Measurements from ENCODE around the gene SIRT1. TPM values are rescaled to one million over a fixed set of nuclear protein-coding genes. Genes with fewer than 3 reads are reported as not detected.
"Not testable (repeated sequence)": the region's sequence is repeated elsewhere in the genome, so short reads cannot be mapped to it uniquely, and the experiment has no call there.

SIRT1 gene
- total and polyA plus RNA-seq, 2 of the 8 experiments (the other 6 are each of a cell fraction or from before 2014, with no cell fraction given), result 22.6 to 70.9 TPM

GRCh38 chr10:67965456-67965855 lies 81.0 kb downstream of the SIRT1 start (continued):
- no peak for TF ChIP-seq HDAC2 (IDR thresholded peaks at IDR 0.05; ENCODE audit: borderline replicate concordance in 1 of 2, low read depth in 2 of 2, low read length in 2 of 2)

GRCh38 chr10:67966035-67966434 lies 81.6 kb downstream of the SIRT1 start:
- H2BK15ac ChIP-seq (ENCODE audit: low read length); H3K4me1 ChIP-seq (replicated peaks in 1 of 4; ENCODE audit: control insufficient read depth in 3 of 4, insufficient read depth in 4 of 4, low read length in 3 of 4); H3K18ac ChIP-seq (ENCODE audit: extremely low read depth, low read length); H3K4me3 ChIP-seq (ENCODE audit: extremely low read depth in 1 of 4, insufficient read depth in 2 of 4, low read depth in 3 of 4, low read length in 4 of 4); FAIRE-seq; H2AK5ac ChIP-seq (ENCODE audit: low read depth, low read length); H3K79me2 ChIP-seq (ENCODE audit: control insufficient read depth in 1 of 2, insufficient read depth in 2 of 2, low read length in 2 of 2); H3K9ac ChIP-seq (replicated peaks in 1 of 4; ENCODE audit: extremely low read depth in 1 of 4, low read depth in 3 of 4, low read length in 3 of 4); H3K23ac ChIP-seq (ENCODE audit: insufficient read length); H3K56ac ChIP-seq (replicated peaks; ENCODE audit: insufficient read length, low read depth, low read length); DNase-seq (ENCODE audit: low read depth in 1 of 2, low spot score in 2 of 2); H4K91ac ChIP-seq (replicated peaks; ENCODE audit: insufficient read length, low read length); H3K14ac ChIP-seq (ENCODE audit: insufficient read length); H3K4ac ChIP-seq (replicated peaks; ENCODE audit: insufficient read length, low read depth, low read length); H3K23me2 ChIP-seq (ENCODE audit: low read depth, low read length); H4K5ac ChIP-seq (ENCODE audit: insufficient read length, low read depth, low read length); H3K27me3 ChIP-seq (replicated peaks in 1 of 4; ENCODE audit: control insufficient read depth in 3 of 4, extremely low read depth in 1 of 4, insufficient read depth in 3 of 4, low read length in 3 of 4); H3K27ac ChIP-seq (ENCODE audit: low read depth, low read length); H2BK120ac ChIP-seq (replicated peaks; ENCODE audit: low read depth, low read length); POLR2A ChIA-PET (ENCODE audit: partially characterized antibody); H4K20me1 ChIP-seq (replicated peaks in 1 of 2; ENCODE audit: control insufficient read depth in 1 of 2, insufficient read depth in 2 of 2, low read length in 2 of 2); H2BK12ac ChIP-seq (ENCODE audit: low read depth, low read length); CTCF ChIA-PET (ENCODE audit: partially characterized antibody); H3K9me3 ChIP-seq (ENCODE audit: insufficient read depth in 2 of 2, low read depth in 1 of 2, low read length in 1 of 2); H2BK5ac ChIP-seq (ENCODE audit: low read depth, low read length); H2AFZ ChIP-seq (ENCODE audit: low read length); H3K79me1 ChIP-seq (ENCODE audit: low read depth, low read length); H3K4me2 ChIP-seq (ENCODE audit: insufficient read depth in 1 of 2, low read depth in 2 of 2, low read length in 2 of 2); H4K8ac ChIP-seq (ENCODE audit: extremely low read depth, insufficient read depth, low read length); H2BK20ac ChIP-seq (ENCODE audit: low read length): not testable (repeated sequence)
- H3K36me3 ChIP-seq (ENCODE audit: control insufficient read depth in 2 of 4, insufficient read depth in 4 of 4, low read length in 3 of 4), result peaks cover 0 to 14% (median 3%) of the 10 kb centered on the region in 4 experiments; a peak in 2 of 8 replicates
- 92% methylated on average over 4 of the region's 4 CpGs; no CpG with 5 or more reads in 1 of the 2 experiments for WGBS, 2 experiments (ENCODE audit: extremely low coverage in 1 of 2, insufficient coverage in 1 of 2, insufficient read length in 1 of 2, insufficient replicate concordance in 2 of 2, low coverage in 1 of 2, low lambda C conversion rate in 2 of 2, missing lambda C conversion rate in 1 of 2)

Small RNAs within 50 kb of the gene (small RNA-seq; reads per million reads assigned to genes)
- not detected for gene RNU6-523P (ENCODE audit: insufficient read depth)

Other genes starting within 250 kb of the SIRT1 start
- gene CTNNA3, start 188.5 kb upstream of the SIRT1 start, total RNA-seq (2021; fragmentation: NEBNext Ultra II Directional; extraction: Animal tissue kit (Norgen Biotek cat#: 25700)), result 1.5 TPM in 2 replicates
- 1.3 TPM in 2 replicates for gene CTNNA3, start 188.5 kb upstream of the SIRT1 start, polyA plus RNA-seq (2011; rRNA removed)
- gene DNAJC12, start 46.5 kb upstream of the SIRT1 start, total RNA-seq (2021; fragmentation: NEBNext Ultra II Directional; extraction: Animal tissue kit (Norgen Biotek cat#: 25700)), result 2.9 and 4.2 TPM in 2 replicates
- 0.33 and 0.86 TPM in 2 replicates for gene DNAJC12, start 46.5 kb upstream of the SIRT1 start, polyA plus RNA-seq (2011; rRNA removed)
- gene HERC4, start 190.6 kb downstream of the SIRT1 start, total RNA-seq (2021; fragmentation: NEBNext Ultra II Directional; extraction: Animal tissue kit (Norgen Biotek cat#: 25700)), result 39.3 and 44.0 TPM in 2 replicates
- 5.7 and 7.5 TPM in 2 replicates for gene HERC4, start 190.6 kb downstream of the SIRT1 start, polyA plus RNA-seq (2011; rRNA removed)
- gene MYPN, start 224.8 kb downstream of the SIRT1 start, total RNA-seq (2021; fragmentation: NEBNext Ultra II Directional; extraction: Animal tissue kit (Norgen Biotek cat#: 25700)), result not detected in 2 replicates
- gene MYPN, start 224.8 kb downstream of the SIRT1 start, polyA plus RNA-seq (2011; rRNA removed), result not detected in 2 replicates

Measured in H1 (cell line).